B cell (primary cell): ENCODE data around the gene UBA7.

Experiments used
- CTCF ChIP-seq: fragments of 200-600 bp; IDR thresholded peaks from one replicate; pipeline ENCODE4 v1.8.0; 2022; ENCODE audit warnings: antibody characterized with exemption, mild to moderate bottlenecking
- EZH2 ChIP-seq: IDR thresholded peaks from 2 replicates; pipeline ENCODE4 v1.6.1; 2012; ENCODE audit warnings: borderline replicate concordance, low read depth, mild to moderate bottlenecking, moderate library complexity, low read length; ENCODE audit not compliant: insufficient read depth, poor library complexity, severe bottlenecking

GRCh38 chr3:49841806-49842205, 28.1 kb upstream of the UBA7 start:
- TF ChIP-seq CTCF: no peak
- no peak for TF ChIP-seq EZH2
